GM18858 (cell line): ENCODE measurements around the gene TBC1D16.

Experiments used
- ATAC-seq: cut with Tn5 transposase; IDR thresholded peaks from one replicate; pipeline ENCODE4 v1.9.1; 2021; ENCODE audit not compliant: unreplicated experiment

TBC1D16 gene

DNA sequence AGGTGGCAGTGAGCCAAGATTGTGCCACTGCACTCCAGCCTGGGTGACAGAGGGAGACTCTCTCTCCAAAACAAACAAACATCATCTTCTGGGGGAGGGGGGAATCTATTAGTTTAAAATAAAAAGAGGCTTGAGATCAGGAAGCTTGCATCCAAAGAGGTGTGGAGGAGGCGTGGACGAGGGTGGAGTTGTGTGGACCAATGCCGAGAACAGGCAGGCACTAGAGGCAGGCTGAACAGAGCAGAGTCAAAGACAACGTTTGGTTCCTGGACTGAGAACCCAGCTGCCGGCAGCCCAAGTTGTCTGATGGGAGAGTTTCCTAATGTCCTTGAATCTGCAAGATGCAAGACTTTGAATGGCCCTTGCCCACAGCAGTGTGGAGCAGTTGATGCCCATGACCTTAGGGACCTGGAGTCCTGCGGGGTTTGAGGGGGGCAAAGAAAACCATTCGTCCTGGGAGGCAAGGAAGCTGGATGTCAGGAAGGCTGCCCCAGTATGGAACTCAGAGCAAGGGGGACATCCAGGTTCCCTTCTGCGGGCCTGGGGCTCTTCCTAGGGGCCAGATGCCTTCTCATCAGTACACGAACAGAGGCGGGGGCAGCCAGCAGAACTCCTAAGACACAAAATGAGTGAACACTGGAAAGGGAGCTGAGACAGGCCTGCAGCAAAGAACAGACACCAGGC is 9.2 kb downstream of the TBC1D16 start:
- no peak for ATAC-seq

DNA sequence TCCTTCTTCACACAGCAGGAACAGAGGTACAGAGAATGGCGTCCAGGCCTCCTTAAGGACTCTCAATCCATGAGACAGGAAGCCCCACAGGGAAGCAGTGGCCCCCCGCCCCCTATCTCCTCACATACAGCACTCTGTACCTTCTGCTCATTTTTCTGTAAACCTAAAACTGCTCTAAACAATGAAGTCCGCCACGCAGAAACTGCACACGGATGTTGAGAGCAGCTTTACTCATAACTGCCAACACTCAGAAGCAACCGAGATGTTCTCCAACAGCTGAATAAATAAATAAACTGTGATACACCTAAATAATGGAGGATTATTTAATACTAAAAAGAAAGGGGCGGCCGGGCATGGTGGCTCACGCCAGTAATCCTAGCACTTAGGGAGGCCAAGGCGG is 9.9 kb downstream of the TBC1D16 start:
- no peak for ATAC-seq

DNA sequence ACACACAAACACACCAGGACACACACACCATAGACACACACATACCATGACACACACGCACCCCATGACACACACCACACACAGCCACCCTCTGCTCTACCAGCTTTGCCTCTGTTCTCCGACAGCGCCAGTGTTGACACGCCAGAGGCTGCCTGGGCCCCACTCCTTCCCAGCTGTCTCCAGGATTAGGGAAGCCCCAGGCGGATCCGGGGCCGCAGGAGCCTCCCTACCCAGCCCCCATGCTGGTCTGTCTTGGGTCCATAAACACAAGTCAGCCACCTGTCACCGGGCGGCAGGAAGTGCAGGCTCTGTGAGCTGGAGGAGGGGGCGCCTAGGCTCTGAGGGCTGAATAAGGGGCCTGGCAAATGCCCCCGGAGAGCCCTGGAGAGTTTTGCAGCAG is 10.5 kb downstream of the TBC1D16 start:
- ATAC-seq: no peak

DNA sequence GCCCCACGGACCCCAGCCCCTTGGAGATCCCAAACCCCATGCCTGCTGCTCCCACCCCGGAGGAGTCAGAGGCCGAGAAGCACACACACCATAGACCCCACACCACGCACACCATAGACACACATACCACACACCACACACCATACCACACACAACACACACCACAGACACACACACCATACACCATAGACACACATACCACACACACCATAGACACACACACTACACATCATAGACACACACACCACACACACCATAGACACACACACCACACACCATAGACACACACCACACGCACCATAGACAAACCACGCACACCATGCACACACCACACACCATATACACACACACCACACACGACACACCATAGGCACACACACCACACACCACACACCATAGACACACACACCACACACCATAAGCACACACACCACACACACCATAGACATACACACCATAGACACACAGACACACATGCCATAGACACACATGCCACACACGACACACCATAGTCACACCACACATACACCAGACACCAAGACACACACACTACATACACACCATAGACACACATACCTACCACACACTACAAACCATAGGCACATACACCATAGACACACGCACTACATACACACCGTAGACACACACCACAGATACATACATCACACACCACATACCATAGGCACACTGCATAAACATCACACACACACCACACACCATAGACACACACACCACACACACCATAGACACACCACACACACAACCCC is 11.3 kb downstream of the TBC1D16 start:
- no peak for ATAC-seq

DNA sequence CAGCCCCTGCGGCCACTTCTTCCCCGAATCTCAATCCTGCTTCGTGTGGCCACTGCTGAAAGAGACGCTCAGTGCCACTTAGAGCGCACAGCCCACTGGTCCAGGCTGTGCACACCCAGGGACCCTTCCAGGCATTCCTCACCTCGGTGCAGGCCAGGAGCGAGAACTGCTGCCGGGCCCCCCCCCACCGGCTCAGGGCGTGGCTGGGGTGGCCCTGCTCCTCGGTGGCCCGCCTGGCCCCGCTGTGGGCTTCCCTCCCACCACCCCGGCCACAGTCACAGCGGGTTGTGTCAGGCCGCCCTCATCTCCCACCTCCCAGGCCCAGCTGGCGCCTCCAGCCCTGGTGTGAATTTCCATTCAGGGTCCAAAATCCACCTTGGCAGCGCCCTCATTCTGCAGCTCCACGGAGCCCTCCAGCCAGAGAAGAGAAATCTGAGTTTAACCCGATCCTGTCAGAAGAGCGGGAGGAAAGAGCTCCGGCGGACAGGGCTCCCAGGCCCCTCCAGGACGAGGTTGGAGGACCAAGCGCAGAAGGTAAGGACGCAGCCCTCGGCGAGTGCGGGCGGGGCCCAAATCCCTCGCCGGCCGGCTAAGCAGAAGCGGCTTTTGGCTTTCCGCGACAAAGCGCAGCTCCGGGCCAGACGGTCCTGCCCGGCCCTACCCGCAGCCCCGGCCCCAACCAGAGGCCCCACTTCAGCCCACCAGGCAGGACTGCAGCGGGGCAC is 12.0 kb downstream of the TBC1D16 start:
- ATAC-seq: no peak

DNA sequence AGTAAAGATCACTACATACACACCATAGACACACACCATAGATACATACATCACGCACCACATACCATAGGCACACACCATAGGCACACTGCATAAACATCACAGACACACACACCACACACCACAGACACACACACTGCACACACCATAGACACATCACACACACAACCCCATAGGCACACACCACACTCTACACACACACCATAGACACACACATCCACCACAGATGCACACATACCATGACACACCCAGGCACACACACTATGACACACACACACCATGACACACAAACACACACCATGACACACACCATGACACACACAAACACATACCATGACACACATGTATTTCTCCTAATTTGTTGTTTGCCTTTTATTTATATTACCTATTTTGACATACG is 14.1 kb downstream of the TBC1D16 start:
- no peak for ATAC-seq

DNA sequence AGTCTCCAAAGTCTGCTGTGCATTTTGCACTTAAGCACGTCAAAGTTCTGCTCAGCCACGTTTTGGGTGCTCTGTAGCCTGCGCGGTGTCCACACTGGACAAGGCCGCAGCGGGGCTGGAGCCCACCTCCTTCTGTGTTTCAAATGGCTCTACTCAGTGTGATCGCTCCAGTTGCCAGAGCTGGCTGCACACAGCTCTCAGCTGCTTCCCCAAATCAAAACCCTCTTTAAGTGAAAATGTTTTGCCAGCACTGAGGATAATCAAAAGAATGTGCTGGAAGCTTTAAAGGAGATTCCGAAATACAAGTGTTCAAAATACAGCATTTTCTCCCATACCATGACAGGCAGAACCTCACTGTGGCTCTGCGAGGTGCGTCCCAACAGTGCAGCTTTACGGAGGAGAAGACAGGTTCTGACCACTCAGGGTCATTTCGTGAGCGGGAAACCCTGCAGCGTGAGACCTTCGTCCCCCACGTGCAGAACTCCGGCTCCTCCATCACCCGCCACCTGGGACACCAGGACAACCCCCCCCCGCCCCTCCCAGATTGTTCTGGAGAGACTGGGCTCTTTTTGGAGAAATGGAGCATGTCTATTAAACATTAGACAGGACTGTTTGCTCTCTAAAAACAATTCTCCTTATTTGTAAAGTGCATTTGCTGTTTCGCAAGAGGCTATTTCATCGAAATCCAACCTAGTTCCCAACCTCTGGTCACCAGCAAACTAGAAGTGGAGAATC is 16.6 kb downstream of the TBC1D16 start:
- no peak for ATAC-seq

DNA sequence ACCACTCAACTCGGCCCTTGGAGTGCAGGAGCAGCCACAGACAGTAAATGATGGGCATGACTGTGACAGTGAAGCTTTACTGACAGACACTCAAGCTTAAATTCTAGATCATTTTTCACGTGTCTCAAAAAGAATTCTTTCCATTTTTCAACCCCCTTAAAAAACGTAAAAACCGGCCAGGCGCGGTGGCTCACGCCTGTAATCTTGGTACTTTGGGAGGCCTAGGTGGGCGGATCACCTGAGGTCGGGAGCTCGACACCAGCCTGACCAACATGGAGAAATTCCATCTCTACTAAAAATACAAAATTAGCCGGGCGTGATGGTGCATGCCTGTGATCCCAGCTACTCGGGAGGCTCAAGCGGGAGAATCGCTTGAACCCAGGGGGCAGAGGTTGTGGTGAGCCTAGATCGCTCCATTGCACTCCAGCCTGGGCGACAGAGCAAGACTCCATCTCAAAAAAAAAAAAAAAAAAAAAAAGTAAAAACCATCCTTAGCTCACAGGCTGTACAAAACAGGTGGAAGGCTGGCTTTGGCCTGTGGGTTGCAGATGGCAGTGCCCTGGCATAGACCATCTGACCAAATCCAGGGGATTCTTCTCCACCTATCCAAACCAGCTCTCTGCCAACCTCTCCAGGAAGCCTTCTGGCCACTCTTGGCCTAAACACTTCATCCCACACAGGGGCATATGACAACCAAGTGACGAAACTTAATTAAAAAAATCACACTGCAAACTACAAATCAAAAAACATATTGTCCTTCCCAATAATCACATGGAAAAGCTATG is 18.3 kb downstream of the TBC1D16 start:
- no peak for ATAC-seq

DNA sequence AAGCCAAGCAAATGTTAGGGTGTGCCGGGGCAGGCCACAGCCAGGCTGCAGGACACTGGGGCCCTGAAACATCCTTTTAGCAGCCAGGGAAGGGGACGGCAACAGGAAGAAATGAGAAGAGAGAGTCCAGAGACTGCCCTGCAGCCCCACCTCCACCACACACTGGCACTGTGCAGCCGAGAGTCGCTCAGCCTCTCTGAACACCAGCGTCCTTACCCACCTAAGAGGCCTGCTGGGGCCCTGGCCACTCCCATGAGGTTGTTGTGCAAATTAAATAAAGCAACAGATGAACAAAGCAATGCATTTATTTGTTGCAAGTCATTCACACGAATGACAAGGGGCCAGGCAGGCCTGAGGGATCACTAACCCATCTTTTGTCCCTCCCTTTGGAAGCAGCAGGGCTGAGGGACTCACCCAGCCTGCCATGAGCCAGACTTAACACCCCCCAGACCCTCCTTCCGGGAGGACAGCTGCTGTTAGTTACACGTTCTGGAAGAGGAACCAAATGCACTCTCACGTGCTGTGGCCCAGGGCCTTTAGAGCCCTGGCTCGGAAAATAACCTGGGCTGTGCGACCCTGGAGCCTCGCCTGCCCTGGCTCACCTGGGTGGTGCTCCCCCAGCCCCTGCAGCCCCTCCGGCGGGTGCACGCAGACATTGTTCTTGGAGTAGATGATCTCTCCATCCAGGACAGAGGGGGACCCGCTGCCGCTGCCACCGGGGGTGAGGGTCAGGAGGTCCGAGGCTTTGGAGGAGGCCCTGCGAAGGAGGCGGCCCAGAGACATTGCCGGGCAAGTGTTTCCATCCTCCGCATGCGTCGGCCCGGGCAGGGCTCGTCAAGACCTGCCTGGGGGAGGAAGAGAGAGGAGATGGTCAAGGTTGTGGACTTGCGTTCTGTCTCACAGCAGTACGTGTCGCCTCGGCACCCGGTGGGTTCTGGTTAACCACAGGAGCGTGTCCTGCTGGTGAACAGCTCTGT is 22.6 kb downstream of the TBC1D16 start:
- ATAC-seq: no peak

DNA sequence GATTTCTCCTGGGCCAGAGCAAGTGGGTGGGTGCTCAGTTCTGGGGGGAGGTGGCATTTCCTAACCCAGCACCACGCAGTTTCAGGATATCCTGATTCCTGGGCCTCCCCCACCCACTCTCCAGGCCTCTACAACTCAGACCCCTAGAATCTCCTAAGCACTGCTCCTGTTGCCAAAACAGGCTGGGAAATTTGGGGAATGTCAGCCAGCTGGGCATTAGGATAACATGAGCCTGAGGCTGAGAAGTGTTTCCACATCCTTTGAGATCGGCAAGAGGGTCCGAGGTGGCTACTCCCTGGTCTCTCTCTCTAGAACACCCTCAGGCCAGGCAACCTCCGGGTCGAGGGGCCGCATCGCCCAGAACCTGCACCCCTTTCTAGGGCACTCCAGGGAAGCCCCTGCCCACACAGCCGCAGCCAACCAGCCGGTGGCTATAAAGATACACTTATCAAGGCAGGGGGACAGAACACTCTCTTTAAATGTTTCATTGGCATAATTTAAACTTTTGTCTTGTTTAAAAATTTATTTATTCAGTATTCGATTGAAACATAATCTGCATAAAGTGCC is 23.6 kb downstream of the TBC1D16 start:
- no peak for ATAC-seq

DNA sequence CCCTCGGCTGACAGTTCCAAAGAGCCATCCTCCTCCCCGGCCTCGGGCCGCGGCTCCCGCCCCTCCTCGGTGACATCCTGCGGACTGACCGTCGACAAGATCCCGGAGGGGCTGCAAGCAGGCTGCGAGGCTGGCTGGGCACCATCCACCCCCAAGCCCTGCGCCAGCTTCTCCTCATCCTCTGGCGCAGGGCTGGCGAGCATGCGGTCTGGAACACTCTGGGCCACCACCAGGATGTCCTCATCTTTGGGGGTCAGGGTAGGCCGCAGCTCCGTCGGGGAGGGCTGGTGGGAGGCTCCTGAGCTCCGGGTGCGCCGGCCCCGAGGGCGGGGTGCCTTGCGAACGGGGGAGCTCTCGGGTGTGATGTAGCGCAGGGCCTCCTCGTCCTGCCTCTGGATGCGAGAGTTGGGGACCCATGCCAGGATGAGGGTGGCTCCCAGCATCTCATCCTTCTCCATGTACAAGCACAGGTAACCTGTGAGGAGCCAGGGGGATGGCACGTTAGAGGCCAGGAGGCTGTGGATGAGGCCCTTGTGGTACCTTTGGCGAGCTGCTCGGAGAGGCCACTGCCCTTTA is 25.3 kb downstream of the TBC1D16 start:
- ATAC-seq: no peak

DNA sequence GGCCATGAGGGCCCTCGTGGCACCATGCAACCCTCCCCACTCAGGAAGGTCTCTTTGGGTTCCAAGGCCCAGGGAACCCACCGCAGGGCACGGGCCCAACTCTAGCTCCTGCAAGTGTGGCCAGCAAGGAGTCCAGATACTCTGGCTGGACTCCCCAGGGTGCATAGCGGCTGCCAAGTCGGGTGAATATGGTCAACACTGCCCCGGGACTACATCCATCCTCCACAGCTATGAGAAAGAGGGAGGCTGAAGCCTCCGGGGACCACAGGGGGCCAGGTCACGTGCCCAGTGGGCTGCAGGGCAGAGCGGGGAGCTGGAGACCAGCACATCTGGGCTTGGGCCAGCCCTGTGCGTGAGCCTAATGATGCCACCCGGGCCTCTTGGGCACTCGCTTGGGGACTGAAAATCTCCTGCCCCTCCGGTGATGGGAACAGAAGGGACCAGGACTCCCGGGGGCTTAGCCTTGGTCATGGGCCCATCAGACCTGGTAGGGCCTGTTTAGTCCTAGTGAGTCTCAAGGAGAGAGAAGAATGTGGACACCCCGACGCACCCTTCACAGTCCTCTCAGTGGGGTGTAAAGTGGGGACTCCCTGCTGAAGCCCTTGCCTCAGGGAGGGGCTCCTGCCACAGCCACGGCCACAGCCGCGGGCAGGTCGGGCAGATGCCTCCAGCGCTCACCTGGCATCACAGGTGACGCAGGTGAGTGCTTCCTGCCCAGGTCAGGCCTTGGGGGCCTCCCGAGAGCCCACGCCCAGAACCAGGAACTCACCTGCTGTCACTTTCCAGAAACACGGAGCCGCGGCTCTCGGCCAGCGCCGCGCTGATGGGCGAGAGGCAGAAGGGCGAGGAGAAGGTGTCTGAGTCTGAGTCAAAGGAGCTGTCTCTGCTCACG is 26.0 kb downstream of the TBC1D16 start:
- no peak for ATAC-seq

DNA sequence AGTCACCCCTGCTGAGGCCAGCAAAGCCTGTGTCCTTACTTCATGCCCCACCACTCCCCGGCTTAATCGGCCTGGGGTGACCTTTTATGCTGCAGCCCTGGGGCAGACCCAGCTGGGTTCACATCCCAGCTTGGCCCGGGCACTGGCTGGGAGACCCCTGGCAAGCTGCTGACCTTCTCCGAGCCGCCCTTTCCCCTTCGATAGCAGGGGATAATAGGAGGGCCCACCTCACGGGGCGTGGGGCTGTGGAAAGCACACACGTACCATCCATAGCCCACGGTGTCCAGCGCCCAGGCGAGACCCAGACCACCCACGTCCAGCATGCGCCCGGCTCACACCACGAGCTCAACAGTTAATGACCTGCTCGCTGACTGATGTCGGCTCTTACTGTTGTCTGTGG is 26.8 kb downstream of the TBC1D16 start:
- no peak for ATAC-seq

DNA sequence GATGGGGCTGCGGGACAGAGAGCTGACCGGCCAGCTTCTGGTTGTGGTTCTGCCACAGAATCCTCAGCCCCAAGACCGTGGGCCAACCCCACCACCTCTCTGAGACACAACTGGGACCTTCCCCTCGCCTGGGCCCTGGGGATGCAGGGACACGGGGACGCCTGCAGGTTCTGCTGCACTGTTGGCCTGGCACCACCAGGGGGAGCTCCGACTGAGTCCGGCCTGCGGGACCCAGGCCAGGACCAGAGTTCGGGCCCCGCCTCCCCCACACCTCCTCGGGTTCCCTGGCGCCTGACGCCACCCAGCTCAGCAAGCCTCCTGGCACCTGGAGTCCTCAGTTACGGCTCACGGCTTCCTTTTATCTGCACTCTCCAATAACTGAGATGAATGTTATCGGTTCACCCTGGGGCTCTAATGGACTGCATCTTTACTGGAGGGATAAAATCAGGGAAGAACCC is 27.3 kb downstream of the TBC1D16 start:
- no peak for ATAC-seq

DNA sequence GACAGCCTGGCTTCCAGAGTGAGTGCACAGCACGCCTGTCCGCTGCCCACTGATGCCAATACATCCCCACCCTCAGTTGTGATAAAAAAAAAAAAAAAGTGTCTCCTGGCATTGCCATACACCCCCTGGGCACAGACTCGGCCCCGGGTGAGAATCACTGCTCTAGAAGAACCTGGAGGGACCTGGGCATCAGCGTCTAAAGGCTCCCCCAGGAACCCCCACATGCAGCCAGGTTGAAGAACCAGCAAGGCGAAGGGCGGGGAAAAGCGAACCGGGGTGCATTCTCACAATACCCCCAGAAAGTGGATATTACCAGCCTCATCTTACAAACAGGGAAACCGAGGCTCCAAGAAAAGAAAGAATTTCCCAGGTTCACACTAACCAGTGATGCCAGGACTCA is 27.7 kb downstream of the TBC1D16 start:
- no peak for ATAC-seq

DNA sequence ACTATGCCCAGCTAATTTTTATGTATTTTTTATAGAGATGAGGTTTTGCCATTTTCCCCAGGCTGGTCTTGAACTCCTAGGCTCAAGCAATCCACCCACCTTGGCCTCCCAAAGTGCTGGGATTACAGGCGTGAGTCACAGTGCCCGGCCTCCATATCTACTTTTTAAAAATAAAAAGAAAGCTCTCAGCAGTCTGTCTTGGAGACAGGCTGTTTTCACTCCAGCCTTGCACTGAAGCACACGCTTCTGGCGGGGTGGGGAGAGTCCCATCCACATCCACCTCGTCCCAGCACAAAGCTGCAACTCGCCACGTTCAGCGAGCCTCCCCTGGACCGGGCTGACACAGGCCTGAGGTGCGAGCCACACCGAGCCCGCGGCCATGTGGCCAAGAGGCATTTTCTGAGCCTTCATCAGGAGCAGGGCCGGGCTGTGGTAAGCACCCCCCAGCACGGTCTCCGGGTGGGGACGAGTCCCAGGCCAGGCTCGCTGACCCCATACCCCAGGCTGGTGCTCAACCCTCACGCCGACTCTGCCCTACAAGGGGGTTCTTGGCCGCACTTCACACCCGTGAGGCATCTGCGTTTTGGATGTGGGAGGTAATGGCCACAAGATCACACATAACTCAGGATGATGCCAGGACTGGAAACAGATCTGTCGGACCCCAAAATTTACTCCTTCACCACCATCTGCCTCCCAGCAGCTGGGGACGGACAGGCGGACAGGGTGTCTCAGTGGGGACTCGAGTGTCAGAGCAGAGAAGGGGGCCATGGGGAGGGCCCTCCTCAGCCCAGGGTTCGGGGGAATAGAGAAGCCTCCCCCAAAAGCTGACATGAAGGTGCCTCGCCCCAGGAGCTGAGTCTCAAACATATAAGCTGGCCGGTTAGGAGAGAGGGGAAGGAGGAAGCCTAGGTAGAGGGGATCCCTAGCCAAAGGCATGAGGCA is 28.6 kb downstream of the TBC1D16 start:
- no peak for ATAC-seq

DNA sequence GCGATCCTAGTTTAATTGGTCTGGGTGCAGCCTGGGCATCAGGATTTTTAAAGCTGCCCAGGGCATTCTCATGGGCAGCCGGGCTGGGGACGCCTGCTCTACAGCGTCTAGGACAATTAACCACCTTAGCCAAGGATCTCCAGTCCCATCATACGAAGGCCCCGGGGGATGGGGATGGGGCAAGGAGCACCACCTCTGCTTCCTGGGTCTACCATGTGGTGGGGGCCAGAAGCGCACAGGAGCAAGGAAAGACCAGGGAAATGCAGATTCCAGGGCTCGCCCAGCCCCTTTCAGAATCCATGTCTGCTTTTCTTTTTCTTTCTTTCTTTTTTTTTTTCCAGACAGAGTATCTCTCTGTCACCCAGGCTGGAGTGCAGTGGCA is 29.3 kb downstream of the TBC1D16 start:
- ATAC-seq: no peak
